CD4-positive, CD25-positive, alpha-beta regulatory T cell (primary cell): Measurements from ENCODE around the gene GFRA1. TPM values are rescaled to one million over a fixed set of nuclear protein-coding genes. Genes with fewer than 3 reads are reported as not detected.

Experiments used
- ATAC-seq, 2 donors: fragments of 150-1000 bp; cut with Tn5 transposase; one replicate each; pipeline ENCODE4 v1.10.0; 2021; ENCODE audit warnings: low read depth in 2 of 2, moderate number of reproducible peaks in 2 of 2, moderate library complexity in 1 of 2
- DNase-seq, 3 donors: peaks; one replicate each; pipeline versions ENCODE4 v3.0.0 to v3.0.0-alpha.2; 2012 to 2022; ENCODE audit warnings: mixed read lengths in 1 of 3
- H3K27ac ChIP-seq: one replicate; pipeline ENCODE4 v1.7.0; 2013; ENCODE audit warnings: mild to moderate bottlenecking, low read length; ENCODE audit not compliant: insufficient read depth, poor library complexity, severe bottlenecking
- H3K27me3 ChIP-seq: one replicate; pipeline ENCODE4 v1.7.0; 2013; ENCODE audit warnings: low read length; ENCODE audit not compliant: control insufficient read depth, insufficient read depth
- H3K36me3 ChIP-seq: one replicate; pipeline ENCODE4 v1.7.0; 2013; ENCODE audit warnings: mild to moderate bottlenecking, low read length, moderate library complexity; ENCODE audit not compliant: control insufficient read depth, insufficient read depth
- H3K4me1 ChIP-seq: 2 replicates; pipeline ENCODE4 v1.7.0; 2013; ENCODE audit warnings: mild to moderate bottlenecking, low read length; ENCODE audit not compliant: insufficient read depth, control insufficient read depth, poor library complexity, severe bottlenecking
- H3K4me3 ChIP-seq: one replicate; pipeline ENCODE4 v1.7.0; 2013; ENCODE audit warnings: low read depth, mild to moderate bottlenecking, low read length, moderate library complexity
- H3K9me3 ChIP-seq, 2 experiments: 1 replicate in 1 of 2; 2 replicates in 1 of 2; pipeline ENCODE4 v1.7.0; 2013; ENCODE audit warnings: low read length in 2 of 2, mild to moderate bottlenecking in 1 of 2, moderate library complexity in 1 of 2; ENCODE audit not compliant: control insufficient read depth in 2 of 2
- H3K27ac Mint-ChIP-seq, 3 donors: one replicate each; pipeline ENCODE4 v1.8.0; 2020 to 2022; ENCODE audit warnings: mild to moderate bottlenecking in 3 of 3, mixed read lengths in 3 of 3, moderate library complexity in 2 of 3
- H3K27me3 Mint-ChIP-seq: one replicate; pipeline ENCODE4 v1.8.0; 2022; ENCODE audit warnings: mild to moderate bottlenecking, mixed read lengths
- H3K36me3 Mint-ChIP-seq: one replicate; pipeline ENCODE4 v1.8.0; 2020; ENCODE audit warnings: mixed read lengths
- H3K4me1 Mint-ChIP-seq, 4 donors: one replicate each; pipeline ENCODE4 v1.8.0; 2020 to 2022; ENCODE audit warnings: mixed read lengths in 4 of 4, mild to moderate bottlenecking in 1 of 4
- H3K4me3 Mint-ChIP-seq, 4 donors: one replicate each; pipeline ENCODE4 v1.8.0; 2020 to 2022; ENCODE audit warnings: mild to moderate bottlenecking in 4 of 4, mixed read lengths in 4 of 4, moderate library complexity in 3 of 4
- H3K9me3 Mint-ChIP-seq, 7 donors: one replicate each; pipeline ENCODE4 v1.8.0; 2020 to 2022; ENCODE audit warnings: mixed read lengths in 7 of 7, mild to moderate bottlenecking in 3 of 7, moderate library complexity in 2 of 7
- polyA plus RNA-seq, 4 donors: library from polyadenylated mRNA; unstranded; fragments of 300-500 nt; fragmentation: Illumina TruSeq; gene quantifications; one replicate each; pipeline ENCODE4 v1.2.3, GENCODE V29; 2021
- total RNA-seq: library from RNA; stranded (reverse); gene quantifications from one replicate; pipeline ENCODE4 v1.2.3, GENCODE V29; 2022

The GFRA1 gene
- total and polyA plus RNA-seq, 5 donors from 2014 or later, result not detected

GRCh38 chr10:116115036-116115641, 157.9 kb downstream of the GFRA1 start:
- no peak for DNase-seq
- Mint-ChIP-seq H3K27me3 (no peaks in the 10 kb centered on the region), H3K27ac (no peak overlapping the region), H3K4me1 (no peaks in the 10 kb centered on the region), H3K9me3 (peaks cover 0 to 7% (median 0%) of the 10 kb centered on the region in 7 donors), H3K4me3 (no peak overlapping the region), H3K36me3 (no peaks in the 10 kb centered on the region)
- Histone ChIP-seq H3K27me3 (no peaks in the 10 kb centered on the region), H3K4me3 (no peak overlapping the region), H3K36me3 (no peaks in the 10 kb centered on the region), H3K27ac (no peak overlapping the region), H3K4me1 (no peaks in the 10 kb centered on the region), H3K9me3 (no peaks in the 10 kb centered on the region)
- no peak for ATAC-seq

DNA sequence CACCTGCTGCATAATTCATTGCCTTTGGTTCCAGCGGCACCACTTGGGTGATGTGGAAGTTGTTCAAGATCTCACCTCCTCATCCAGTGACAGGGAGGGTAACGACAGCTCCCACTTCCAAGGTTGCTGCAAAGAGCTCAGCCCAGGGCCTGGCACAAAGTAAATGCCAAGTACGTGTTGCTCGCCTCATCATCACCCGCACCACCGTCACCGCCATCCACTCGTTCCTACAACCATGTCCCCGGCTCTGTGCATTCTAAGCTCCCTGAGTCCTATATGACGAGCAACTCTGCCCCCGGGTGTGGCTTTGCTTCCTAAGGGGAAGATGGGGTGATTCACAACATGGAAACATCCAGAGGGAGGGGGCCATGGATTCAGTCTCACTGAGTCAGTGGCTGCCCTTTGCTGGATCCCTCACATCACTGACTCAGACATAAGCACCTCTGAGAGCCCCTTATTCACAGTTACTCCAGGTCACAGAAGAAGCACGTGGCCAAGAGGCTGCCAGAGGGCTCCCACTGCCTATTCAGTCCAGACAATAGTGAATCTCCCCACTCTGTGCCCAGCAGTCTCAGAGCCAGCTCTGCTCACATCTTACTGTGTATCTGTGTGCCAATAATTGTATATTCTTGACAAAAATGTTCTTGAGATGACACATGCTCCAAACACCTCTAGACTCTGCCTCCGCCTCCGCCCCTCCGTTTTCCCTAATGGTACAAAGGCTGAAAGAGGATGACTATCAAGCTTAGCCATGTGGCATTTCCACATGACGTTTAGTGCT, 159.1 kb downstream of the GFRA1 start:
- ATAC-seq (no peak), DNase-seq (no peak)
- no peak overlapping the region for H3K27ac Mint-ChIP-seq
- no peak overlapping the region for H3K4me3 ChIP-seq
- H3K4me1 Mint-ChIP-seq, result no peaks in the 10 kb centered on the region
- H3K27me3 ChIP-seq, result no peaks in the 10 kb centered on the region
- H3K27ac ChIP-seq, result no peak overlapping the region
- no peak overlapping the region for H3K4me3 Mint-ChIP-seq
- no peaks in the 10 kb centered on the region for H3K4me1 ChIP-seq
- H3K9me3 Mint-ChIP-seq, result peaks cover 0 to 7% (median 0%) of the 10 kb centered on the region in 7 donors
- H3K9me3 ChIP-seq, result no peaks in the 10 kb centered on the region
- no peaks in the 10 kb centered on the region for H3K36me3 Mint-ChIP-seq
- H3K27me3 Mint-ChIP-seq, result no peaks in the 10 kb centered on the region
- H3K36me3 ChIP-seq, result no peaks in the 10 kb centered on the region

DNA sequence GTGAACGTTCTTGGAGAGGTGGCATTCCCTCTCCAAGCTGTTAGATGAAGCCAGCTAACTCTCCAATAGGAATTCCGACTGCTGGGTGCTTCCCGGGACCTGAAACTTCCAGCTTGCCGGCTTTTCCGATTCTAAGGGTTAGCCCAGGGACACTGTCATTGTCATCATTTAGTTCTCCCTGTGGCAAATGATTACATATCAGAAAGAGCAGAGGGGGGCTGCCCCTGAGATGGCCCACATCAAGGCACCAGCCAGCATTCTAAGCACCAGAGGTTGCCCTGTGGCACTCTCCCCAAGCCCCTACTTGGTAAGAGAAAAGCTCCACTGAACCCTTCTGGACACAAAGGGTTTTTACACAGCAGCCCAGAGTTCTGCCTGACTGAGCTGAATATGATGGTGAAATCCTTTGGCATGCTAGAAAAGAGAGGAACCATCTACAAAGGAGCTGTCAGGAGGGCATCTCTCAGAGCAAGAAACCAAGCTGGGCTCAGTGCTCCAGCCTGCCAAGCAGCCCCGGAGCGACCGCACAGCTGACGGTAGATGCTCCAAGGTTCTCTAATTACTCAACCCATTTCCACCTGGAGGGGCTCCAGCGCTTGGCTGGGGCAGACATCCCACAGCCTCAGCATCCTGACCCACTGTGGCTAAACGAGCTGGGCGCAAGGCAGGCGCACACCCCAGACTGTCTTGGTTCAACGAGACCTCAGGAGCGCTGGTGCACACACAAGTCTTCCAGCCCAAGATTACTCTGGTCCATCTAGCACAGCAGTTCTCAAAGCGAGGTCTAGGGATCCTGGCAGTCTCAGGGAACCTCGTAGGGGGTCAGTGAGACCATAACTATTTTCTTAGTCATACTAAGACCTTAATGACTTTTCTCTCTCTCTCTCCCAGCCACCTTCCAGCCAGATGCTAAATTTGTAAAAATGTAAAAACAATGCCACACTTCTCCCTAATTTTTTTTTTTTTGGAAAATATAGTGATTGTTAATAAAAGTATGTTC, 160.5 kb downstream of the GFRA1 start:
- Mint-ChIP-seq H3K36me3 (no peaks in the 10 kb centered on the region), H3K4me3 (no peak overlapping the region), H3K4me1 (no peaks in the 10 kb centered on the region), H3K27me3 (no peaks in the 10 kb centered on the region), H3K9me3 (peaks cover 0 to 2% (median 0%) of the 10 kb centered on the region in 7 donors), H3K27ac (no peak overlapping the region)
- Histone ChIP-seq H3K27me3 (no peaks in the 10 kb centered on the region), H3K4me1 (no peaks in the 10 kb centered on the region), H3K9me3 (no peaks in the 10 kb centered on the region), H3K36me3 (no peaks in the 10 kb centered on the region), H3K27ac (no peak overlapping the region), H3K4me3 (no peak overlapping the region)
- DNase-seq (no peak), ATAC-seq (no peak)

DNA sequence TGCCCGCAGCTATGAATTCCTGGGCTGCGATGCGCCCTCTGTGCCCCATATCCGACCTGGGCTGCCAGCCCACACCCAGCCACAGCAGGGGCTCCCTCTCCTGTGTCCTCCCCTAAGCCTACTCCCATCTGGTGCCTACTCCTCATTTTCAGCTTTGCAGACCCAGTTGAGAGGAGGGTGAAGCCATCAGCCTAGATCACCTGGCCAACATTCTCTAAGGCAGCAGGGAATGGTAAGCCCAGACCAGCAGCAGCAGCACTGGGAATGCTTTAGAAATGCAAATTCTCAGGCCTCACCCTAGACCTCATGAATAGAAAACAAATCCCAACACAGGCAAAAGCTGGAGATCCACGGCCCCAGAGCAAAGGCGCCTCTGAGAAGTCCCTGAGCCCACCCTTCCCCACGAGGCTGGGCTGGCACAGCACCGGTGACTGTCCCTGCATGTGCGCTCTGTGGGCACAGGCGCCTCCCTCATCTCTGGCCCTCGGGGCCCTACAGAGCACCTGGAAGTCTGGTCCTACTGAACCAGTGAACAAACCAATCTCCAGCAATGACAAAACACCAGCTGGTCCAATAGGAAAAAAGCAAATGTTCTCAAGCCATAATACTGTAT, 161.4 kb downstream of the GFRA1 start:
- no peaks in the 10 kb centered on the region for H3K27me3 Mint-ChIP-seq
- H3K4me3 ChIP-seq, result no peak overlapping the region
- H3K4me3 Mint-ChIP-seq, result no peak overlapping the region
- H3K36me3 Mint-ChIP-seq, result no peaks in the 10 kb centered on the region
- peaks cover 0 to 4% (median 0%) of the 10 kb centered on the region in 7 donors for H3K9me3 Mint-ChIP-seq
- H3K36me3 ChIP-seq, result no peaks in the 10 kb centered on the region
- ATAC-seq (no peak), DNase-seq (no peak)
- H3K4me1 Mint-ChIP-seq, result no peaks in the 10 kb centered on the region
- no peaks in the 10 kb centered on the region for H3K4me1 ChIP-seq
- no peak overlapping the region for H3K27ac Mint-ChIP-seq
- H3K27me3 ChIP-seq, result no peaks in the 10 kb centered on the region
- H3K9me3 ChIP-seq, result no peaks in the 10 kb centered on the region
- H3K27ac ChIP-seq, result no peak overlapping the region

- DNase-seq (no peak), ATAC-seq (no peak)
- no peaks in the 10 kb centered on the region for H3K4me1 Mint-ChIP-seq
- H3K4me1 ChIP-seq, result no peaks in the 10 kb centered on the region
- no peaks in the 10 kb centered on the region for H3K36me3 ChIP-seq
- peaks cover 0 to 4% (median 0%) of the 10 kb centered on the region in 7 donors for H3K9me3 Mint-ChIP-seq
- H3K9me3 ChIP-seq, result no peaks in the 10 kb centered on the region
- no peak overlapping the region for H3K27ac Mint-ChIP-seq
- H3K27me3 Mint-ChIP-seq, result no peaks in the 10 kb centered on the region
- no peak overlapping the region for H3K4me3 ChIP-seq
- no peaks in the 10 kb centered on the region for H3K27me3 ChIP-seq
- H3K27ac ChIP-seq, result no peak overlapping the region
- no peak overlapping the region for H3K4me3 Mint-ChIP-seq
- H3K36me3 Mint-ChIP-seq, result no peaks in the 10 kb centered on the region
Observed at GRCh38 chr10:116110736-116111135, 162.3 kb downstream of the GFRA1 start.

GRCh38 chr10:116109881-116110280, 163.1 kb downstream of the GFRA1 start:
- no peak for ATAC-seq
- Mint-ChIP-seq H3K4me1 (no peaks in the 10 kb centered on the region), H3K27me3 (no peaks in the 10 kb centered on the region), H3K9me3 (peaks cover 0 to 4% (median 0%) of the 10 kb centered on the region in 7 donors), H3K4me3 (no peak overlapping the region), H3K36me3 (no peaks in the 10 kb centered on the region), H3K27ac (no peak overlapping the region)
- no peak overlapping the region for H3K27ac ChIP-seq
- no peaks in the 10 kb centered on the region for H3K4me1 ChIP-seq
- no peaks in the 10 kb centered on the region for H3K9me3 ChIP-seq
- H3K4me3 ChIP-seq, result no peak overlapping the region
- H3K27me3 ChIP-seq, result no peaks in the 10 kb centered on the region
- no peak for DNase-seq
- H3K36me3 ChIP-seq, result no peaks in the 10 kb centered on the region

DNA sequence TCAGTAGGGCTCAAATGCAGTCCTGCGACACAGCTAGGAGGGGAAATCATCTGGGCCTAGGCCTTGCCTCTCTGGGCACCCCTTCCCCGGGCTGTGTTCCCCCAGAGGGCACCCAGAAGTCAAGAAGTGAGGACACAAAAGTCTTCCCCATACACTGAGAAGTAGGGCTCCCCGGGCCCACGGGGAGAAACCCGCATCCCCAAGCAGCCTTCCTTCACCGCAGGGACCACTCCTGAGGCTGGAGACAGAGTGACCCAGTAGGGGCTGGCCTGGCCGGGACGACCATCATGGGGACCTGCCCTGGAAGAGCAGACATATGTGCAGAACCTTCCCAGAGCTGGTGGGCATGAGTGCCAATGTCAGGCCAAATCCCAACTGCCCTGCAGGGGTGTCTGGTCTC, 163.5 kb downstream of the GFRA1 start:
- Histone ChIP-seq H3K9me3 (no peaks in the 10 kb centered on the region), H3K27me3 (no peaks in the 10 kb centered on the region), H3K27ac (no peak overlapping the region), H3K36me3 (no peaks in the 10 kb centered on the region), H3K4me1 (no peaks in the 10 kb centered on the region), H3K4me3 (no peak overlapping the region)
- H3K27ac Mint-ChIP-seq, result no peak overlapping the region
- peaks cover 0 to 4% (median 0%) of the 10 kb centered on the region in 7 donors for H3K9me3 Mint-ChIP-seq
- no peaks in the 10 kb centered on the region for H3K4me1 Mint-ChIP-seq
- DNase-seq (no peak), ATAC-seq (no peak)
- no peak overlapping the region for H3K4me3 Mint-ChIP-seq
- no peaks in the 10 kb centered on the region for H3K27me3 Mint-ChIP-seq
- no peaks in the 10 kb centered on the region for H3K36me3 Mint-ChIP-seq
